Trophoblast cell (in vitro differentiated cells and primary cell): ENCODE measurements around the gene KRTAP4-9.

ENCODE experiments used
- DNase-seq, 2 donors: peaks; one replicate each; pipeline ENCODE4 v3.0.0-alpha.2; 2016
- H2AFZ ChIP-seq: 2 replicates; pipeline ENCODE4 v1.6.1; 2013; ENCODE audit warnings: low read length, moderate library complexity, mild to moderate bottlenecking; ENCODE audit not compliant: insufficient read depth, poor library complexity
- H2AK5ac ChIP-seq: 2 replicates; pipeline ENCODE4 v1.6.1; 2013; ENCODE audit warnings: mild to moderate bottlenecking, low read length
- H2BK120ac ChIP-seq: 2 replicates; pipeline ENCODE4 v1.6.1; 2013; ENCODE audit warnings: low read length, mild to moderate bottlenecking, moderate library complexity; ENCODE audit not compliant: insufficient read depth, poor library complexity
- H2BK12ac ChIP-seq: 2 replicates; pipeline ENCODE4 v1.6.1; 2013; ENCODE audit warnings: mild to moderate bottlenecking, low read length, moderate library complexity
- H2BK5ac ChIP-seq: 2 replicates; pipeline ENCODE4 v1.6.1; 2013; ENCODE audit warnings: low read length, low read depth, moderate library complexity, mild to moderate bottlenecking; ENCODE audit not compliant: poor library complexity
- H3K14ac ChIP-seq: 2 replicates; pipeline ENCODE4 v1.6.1; 2013; ENCODE audit warnings: mild to moderate bottlenecking, low read length
- H3K18ac ChIP-seq: 2 replicates; pipeline ENCODE4 v1.6.1; 2013; ENCODE audit warnings: mild to moderate bottlenecking, low read length
- H3K23ac ChIP-seq: 2 replicates; pipeline ENCODE4 v1.6.1; 2013; ENCODE audit warnings: low read length
- H3K27ac ChIP-seq: 2 replicates; pipeline ENCODE4 v1.5.1; 2013; ENCODE audit warnings: low read depth, mild to moderate bottlenecking, inconsistent platforms, low read length, moderate library complexity
- H3K27me3 ChIP-seq: 2 replicates; pipeline ENCODE4 v1.6.1; 2013; ENCODE audit warnings: inconsistent platforms, mild to moderate bottlenecking, low read length, moderate library complexity; ENCODE audit not compliant: insufficient read depth
- H3K36me3 ChIP-seq, 2 experiments: 1 replicate in 1 of 2; 2 replicates in 1 of 2; pipeline ENCODE4 v1.6.1; 2013; ENCODE audit warnings: low read length in 2 of 2, mild to moderate bottlenecking in 2 of 2, moderate library complexity in 1 of 2; ENCODE audit not compliant: insufficient read depth in 2 of 2, control insufficient read depth in 1 of 2
- H3K4ac ChIP-seq: 2 replicates; pipeline ENCODE4 v1.6.1; 2013; ENCODE audit warnings: low read depth, mild to moderate bottlenecking, low read length, moderate library complexity
- H3K4me1 ChIP-seq, 2 experiments: 1 replicate in 1 of 2; 2 replicates in 1 of 2; pipeline ENCODE4 v1.6.1; 2013; ENCODE audit warnings: low read length in 2 of 2, mild to moderate bottlenecking in 2 of 2, moderate library complexity in 1 of 2; ENCODE audit not compliant: insufficient read depth in 2 of 2, control insufficient read depth in 1 of 2
- H3K4me2 ChIP-seq: 2 replicates; pipeline ENCODE4 v1.6.1; 2013; ENCODE audit warnings: inconsistent platforms, mild to moderate bottlenecking, low read length, moderate library complexity
- H3K4me3 ChIP-seq: 2 replicates; pipeline ENCODE4 v1.5.1; 2013; ENCODE audit warnings: mild to moderate bottlenecking, low read depth, low read length, inconsistent platforms
- H3K79me1 ChIP-seq: one replicate; pipeline ENCODE4 v1.6.1; 2013; ENCODE audit warnings: low read length
- H3K79me2 ChIP-seq: 2 replicates; pipeline ENCODE4 v1.6.1; 2013; ENCODE audit warnings: low read length, mild to moderate bottlenecking; ENCODE audit not compliant: control insufficient read depth, insufficient read depth, poor library complexity
- H3K9ac ChIP-seq: 2 replicates; pipeline ENCODE4 v1.6.1; 2013; ENCODE audit warnings: mild to moderate bottlenecking, low read length
- H3K9me3 ChIP-seq: 2 replicates; pipeline ENCODE4 v1.6.1; 2013; ENCODE audit warnings: low read depth, mild to moderate bottlenecking, control low read depth, inconsistent platforms, low read length; ENCODE audit not compliant: insufficient read depth
- H4K12ac ChIP-seq: 2 replicates; pipeline ENCODE4 v1.6.1; 2013; ENCODE audit warnings: low read depth, mild to moderate bottlenecking, low read length, moderate library complexity
- H4K8ac ChIP-seq: 2 replicates; pipeline ENCODE4 v1.6.1; 2013; ENCODE audit warnings: low read depth, mild to moderate bottlenecking, low read length, moderate library complexity
- H4K91ac ChIP-seq: one replicate; pipeline ENCODE4 v1.6.1; 2013; ENCODE audit warnings: low read depth, mild to moderate bottlenecking, low read length, moderate library complexity
- WGBS: extraction: QIAGEN DNeasy Blood & Tissue Kit; methylation state at CpG from one replicate; pipeline ENCODE4 v1.1.7; 2013; ENCODE audit warnings: missing lambda C conversion rate; ENCODE audit not compliant: insufficient read length, insufficient coverage; ENCODE audit errors: extremely low coverage; 5-methylcytosine and 5-hydroxymethylcytosine counted together

The KRTAP4-9 gene

GRCh38 chr17:41071606-41072360, 33.4 kb upstream of the KRTAP4-9 start:
- Histone ChIP-seq H4K12ac (no peak overlapping the region), H4K91ac (no peak overlapping the region), H4K8ac (no peak overlapping the region), H3K23ac (no peak overlapping the region), H3K36me3 (no peaks in the 10 kb centered on the region), H2BK5ac (no peak overlapping the region), H3K9ac (no peak overlapping the region), H3K9me3 (no peaks in the 10 kb centered on the region), H2BK12ac (no peak overlapping the region), H3K4me3 (no peak overlapping the region), H2BK120ac (no peak overlapping the region), H3K4me1 (no peaks in the 10 kb centered on the region), H2AK5ac (no peak overlapping the region), H3K79me2 (no peaks in the 10 kb centered on the region), H2AFZ (no peak overlapping the region), H3K27me3 (no peaks in the 10 kb centered on the region), H3K27ac (no peak overlapping the region), H3K4me2 (no peak overlapping the region), H3K14ac (no peak overlapping the region), H3K79me1 (no peaks in the 10 kb centered on the region), H3K18ac (no peak overlapping the region), H3K4ac (no peak overlapping the region)
- WGBS = no CpG with 5 or more reads among the region's 5 CpGs
- DNase-seq = no peak

- no peak overlapping the region for H3K18ac ChIP-seq
- H4K12ac ChIP-seq = no peak overlapping the region
- WGBS = no CpG with 5 or more reads among the region's 2 CpGs
- H3K79me2 ChIP-seq = no peaks in the 10 kb centered on the region
- H2AFZ ChIP-seq = no peak overlapping the region
- H3K9me3 ChIP-seq = no peaks in the 10 kb centered on the region
- H4K91ac ChIP-seq = no peak overlapping the region
- no peak overlapping the region for H2BK5ac ChIP-seq
- no peak overlapping the region for H3K4me3 ChIP-seq
- no peaks in the 10 kb centered on the region for H3K79me1 ChIP-seq
- DNase-seq = no peak
- no peak overlapping the region for H2BK12ac ChIP-seq
- H3K4me1 ChIP-seq = no peaks in the 10 kb centered on the region
- no peak overlapping the region for H4K8ac ChIP-seq
- H3K4me2 ChIP-seq = no peak overlapping the region
- H3K36me3 ChIP-seq = no peaks in the 10 kb centered on the region
- H3K4ac ChIP-seq = no peak overlapping the region
- H2BK120ac ChIP-seq = no peak overlapping the region
- H3K9ac ChIP-seq = no peak overlapping the region
- H3K27ac ChIP-seq = no peak overlapping the region
- H3K23ac ChIP-seq = no peak overlapping the region
- H3K14ac ChIP-seq = no peak overlapping the region
- no peak overlapping the region for H2AK5ac ChIP-seq
- no peaks in the 10 kb centered on the region for H3K27me3 ChIP-seq
Observed at GRCh38 chr17:41073676-41074075, 31.5 kb upstream of the KRTAP4-9 start.

GRCh38 chr17:41076788-41077187, 28.4 kb upstream of the KRTAP4-9 start:
- H3K79me2 ChIP-seq = no peaks in the 10 kb centered on the region
- H4K12ac ChIP-seq = no peak overlapping the region
- no peak overlapping the region for H3K27ac ChIP-seq
- H3K4me1 ChIP-seq = no peaks in the 10 kb centered on the region
- no peak overlapping the region for H4K8ac ChIP-seq
- DNase-seq = no peak
- no peak overlapping the region for H3K9ac ChIP-seq
- no peaks in the 10 kb centered on the region for H3K27me3 ChIP-seq
- H3K18ac ChIP-seq = no peak overlapping the region
- no peak overlapping the region for H2BK12ac ChIP-seq
- H3K4me2 ChIP-seq = no peak overlapping the region
- no peak overlapping the region for H3K23ac ChIP-seq
- no peak overlapping the region for H3K4me3 ChIP-seq
- H3K36me3 ChIP-seq = no peaks in the 10 kb centered on the region
- H3K4ac ChIP-seq = no peak overlapping the region
- H3K79me1 ChIP-seq = no peaks in the 10 kb centered on the region
- no peak overlapping the region for H4K91ac ChIP-seq
- no peaks in the 10 kb centered on the region for H3K9me3 ChIP-seq
- no peak overlapping the region for H2AK5ac ChIP-seq
- H2AFZ ChIP-seq = no peak overlapping the region
- no peak overlapping the region for H3K14ac ChIP-seq
- no peak overlapping the region for H2BK120ac ChIP-seq
- H2BK5ac ChIP-seq = no peak overlapping the region

GRCh38 chr17:41082626-41083025, 22.6 kb upstream of the KRTAP4-9 start:
- Histone ChIP-seq H3K36me3 (no peaks in the 10 kb centered on the region), H3K79me1 (no peaks in the 10 kb centered on the region), H2BK120ac (no peak overlapping the region), H4K8ac (no peak overlapping the region), H2BK5ac (no peak overlapping the region), H2BK12ac (no peak overlapping the region), H3K27ac (no peak overlapping the region), H3K4me1 (no peaks in the 10 kb centered on the region), H3K4me2 (no peak overlapping the region), H4K12ac (no peak overlapping the region), H3K14ac (no peak overlapping the region), H4K91ac (no peak overlapping the region), H3K27me3 (no peaks in the 10 kb centered on the region), H3K4me3 (no peak overlapping the region), H2AFZ (no peak overlapping the region), H3K9me3 (no peaks in the 10 kb centered on the region), H3K9ac (no peak overlapping the region), H3K18ac (no peak overlapping the region), H3K23ac (no peak overlapping the region), H3K4ac (no peak overlapping the region), H3K79me2 (no peaks in the 10 kb centered on the region), H2AK5ac (no peak overlapping the region)
- peak; percentile 38 to 70 for DNase-seq
- WGBS = no CpG with 5 or more reads among the region's 4 CpGs
